Midbrain (tissue), 1 donor: Measurements from ENCODE around the gene DHRS3.

Source experiments
- DNase-seq: peaks from one replicate; lab custom pipeline; 2025; lab: John Stamatoyannopoulos, UW

The DHRS3 gene

DNA sequence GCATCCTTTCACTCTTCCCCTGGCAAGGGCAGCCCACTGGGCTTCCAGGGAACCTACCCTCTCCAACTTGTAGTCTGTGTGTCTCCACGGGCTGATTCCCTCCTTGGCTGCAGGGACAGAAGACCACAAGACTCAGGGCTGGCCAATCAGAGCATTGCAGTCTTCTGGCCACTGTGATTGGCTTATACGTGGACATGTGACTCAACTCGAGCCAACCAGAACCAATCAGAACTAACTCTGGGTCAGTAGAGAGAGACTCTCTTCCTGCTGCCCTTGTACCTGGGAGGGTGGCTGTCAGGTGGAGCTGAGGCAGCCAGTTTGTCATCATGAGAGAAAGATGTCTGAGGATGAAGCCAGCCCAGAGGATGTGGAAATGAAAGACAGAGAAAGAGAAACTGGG lies 64.0 kb downstream of the DHRS3 start:
- no peak for DNase-seq

- no peak for DNase-seq
Observed at GRCh38 chr1:12552951-12553921, 64.8 kb downstream of the DHRS3 start.

DNA sequence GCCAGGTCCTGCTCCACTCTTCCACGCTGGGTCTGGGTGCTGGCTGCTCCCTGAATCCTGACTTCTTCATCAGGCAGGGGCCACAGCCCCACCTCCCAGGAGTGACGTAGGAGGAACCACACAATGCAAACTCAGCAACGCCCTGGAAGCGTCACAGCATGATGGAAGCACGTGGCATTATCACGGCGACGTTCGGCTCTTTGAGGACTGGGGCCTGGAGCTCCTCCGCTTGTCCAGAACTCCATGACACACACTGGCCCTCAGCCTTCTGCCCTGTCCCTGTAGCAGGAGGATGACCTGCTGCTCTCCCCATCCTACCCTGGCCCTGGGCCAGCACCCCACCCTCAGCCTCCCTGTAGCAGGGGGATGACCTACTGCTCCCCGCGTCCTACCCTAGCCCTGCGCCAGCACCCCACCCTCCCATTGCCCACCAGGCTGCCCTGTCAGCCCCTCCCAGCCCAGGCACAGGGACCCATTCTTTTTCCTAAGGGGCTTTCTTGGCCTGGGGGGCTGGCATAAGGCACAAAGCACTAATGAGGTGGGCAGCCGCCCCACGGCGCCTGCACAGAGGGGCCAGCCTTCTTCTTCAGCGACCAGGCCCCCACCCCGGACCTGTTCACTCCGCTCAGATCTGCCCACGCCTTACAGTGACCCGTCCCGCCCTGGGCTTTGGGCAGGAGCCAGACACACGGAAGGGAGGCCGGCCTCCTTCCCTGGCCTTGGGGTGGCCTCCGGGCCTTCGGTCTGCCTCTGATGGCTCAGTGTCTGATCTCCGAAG lies 65.7 kb downstream of the DHRS3 start:
- DNase-seq = no peak

- DNase-seq = no peak
Observed at GRCh38 chr1:12551584-12551983, 66.4 kb downstream of the DHRS3 start.

DNA sequence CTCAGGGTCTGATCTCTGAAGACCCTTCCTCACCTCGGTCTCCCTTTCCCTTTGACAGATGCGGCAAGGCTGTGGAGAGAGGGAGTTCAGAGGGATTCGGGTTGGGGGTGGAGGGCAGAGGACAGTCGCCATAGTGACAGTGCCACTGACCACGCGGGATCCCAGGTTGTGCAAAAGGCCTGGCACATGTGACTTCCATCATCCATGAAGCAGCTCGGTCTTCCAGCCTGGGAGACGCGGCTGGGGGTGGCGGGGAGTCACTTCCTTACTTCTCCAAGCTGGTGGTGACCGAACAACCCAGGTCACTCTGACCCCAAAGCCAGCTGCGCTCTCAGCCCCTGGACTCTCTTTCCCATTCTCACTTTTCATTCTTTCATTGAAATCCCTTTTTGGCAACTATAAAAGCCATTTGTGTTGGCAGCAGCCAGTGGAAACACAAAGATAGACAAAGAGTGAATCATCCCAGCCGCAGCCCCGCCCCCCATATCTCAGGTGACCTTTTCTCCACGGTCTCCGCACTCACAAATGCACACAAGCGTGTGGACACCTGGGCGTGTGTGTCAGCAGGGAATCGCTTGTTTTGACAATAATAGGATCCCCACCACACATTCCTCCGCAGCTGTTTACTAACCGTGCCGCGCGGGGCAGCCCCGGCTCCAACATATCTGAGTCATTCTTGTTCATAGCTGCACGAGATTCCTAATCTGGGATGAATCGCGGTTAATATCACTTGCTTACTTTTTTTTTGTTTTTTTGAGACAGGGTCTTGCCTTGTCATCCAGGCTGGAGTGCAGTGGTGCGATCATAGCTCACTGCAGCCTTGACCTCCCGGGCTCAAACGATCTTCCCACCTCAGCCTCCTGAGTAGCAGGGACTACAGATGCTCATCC lies 68.3 kb downstream of the DHRS3 start:
- no peak for DNase-seq

DNA sequence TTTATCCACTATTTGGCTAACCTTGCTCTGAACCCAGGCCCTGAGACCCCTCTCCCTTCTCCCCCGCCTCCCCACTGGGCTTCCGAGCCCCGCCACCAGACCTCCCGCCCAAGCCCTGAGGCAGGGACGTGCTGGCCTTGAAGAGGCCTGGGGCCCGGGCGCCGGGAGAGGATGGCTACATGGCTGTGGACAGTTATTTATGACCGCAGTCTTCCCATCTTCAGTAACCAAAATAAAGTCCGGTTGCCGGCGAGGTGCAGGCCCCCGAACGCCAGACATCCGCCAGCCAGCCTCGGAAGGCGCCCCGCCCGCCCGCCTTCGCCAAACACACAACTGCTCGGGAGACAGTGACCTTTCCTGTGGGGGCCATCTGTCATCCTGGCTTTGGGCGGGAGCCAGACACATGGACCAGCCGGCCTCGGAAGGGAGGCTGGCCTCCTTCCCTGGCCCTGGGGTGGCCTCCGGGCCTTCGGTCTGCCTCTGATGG lies 69.0 kb downstream of the DHRS3 start:
- no peak for DNase-seq

DNA sequence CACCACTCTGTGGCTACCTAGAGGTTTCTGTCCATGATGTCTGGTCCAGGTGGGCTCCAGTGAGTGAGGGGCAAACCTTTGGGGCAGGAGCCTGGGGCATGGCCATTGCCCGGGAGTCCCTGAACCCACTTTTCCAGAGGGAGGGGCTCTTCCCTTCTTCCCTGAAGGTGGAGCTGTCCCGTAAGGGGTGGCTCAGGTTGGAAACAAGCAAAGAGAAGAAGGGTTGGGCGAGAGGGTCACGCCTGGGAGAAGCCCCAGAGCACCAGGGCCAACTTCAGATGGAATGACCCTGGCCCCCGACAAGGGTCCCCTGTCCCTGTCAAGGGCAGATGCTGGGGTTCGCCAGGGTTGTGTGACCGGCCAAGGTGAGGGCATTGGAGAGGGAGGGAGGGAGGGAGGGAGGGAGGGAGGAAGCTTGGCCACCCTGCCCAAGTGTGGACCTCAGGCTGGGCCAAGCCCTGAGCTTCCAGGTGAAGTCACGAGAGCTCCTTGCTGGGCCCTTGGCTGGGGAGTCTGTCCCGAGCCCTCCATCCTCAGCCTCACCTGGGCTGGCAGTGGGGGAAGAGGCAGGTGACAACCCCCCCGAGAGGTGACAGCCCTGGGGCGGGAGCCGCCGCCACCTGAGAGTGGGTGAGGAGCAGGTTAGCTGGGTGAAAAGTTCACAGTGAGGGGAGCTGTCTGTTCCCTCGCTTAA lies 69.6 kb downstream of the DHRS3 start:
- no peak for DNase-seq

DNA sequence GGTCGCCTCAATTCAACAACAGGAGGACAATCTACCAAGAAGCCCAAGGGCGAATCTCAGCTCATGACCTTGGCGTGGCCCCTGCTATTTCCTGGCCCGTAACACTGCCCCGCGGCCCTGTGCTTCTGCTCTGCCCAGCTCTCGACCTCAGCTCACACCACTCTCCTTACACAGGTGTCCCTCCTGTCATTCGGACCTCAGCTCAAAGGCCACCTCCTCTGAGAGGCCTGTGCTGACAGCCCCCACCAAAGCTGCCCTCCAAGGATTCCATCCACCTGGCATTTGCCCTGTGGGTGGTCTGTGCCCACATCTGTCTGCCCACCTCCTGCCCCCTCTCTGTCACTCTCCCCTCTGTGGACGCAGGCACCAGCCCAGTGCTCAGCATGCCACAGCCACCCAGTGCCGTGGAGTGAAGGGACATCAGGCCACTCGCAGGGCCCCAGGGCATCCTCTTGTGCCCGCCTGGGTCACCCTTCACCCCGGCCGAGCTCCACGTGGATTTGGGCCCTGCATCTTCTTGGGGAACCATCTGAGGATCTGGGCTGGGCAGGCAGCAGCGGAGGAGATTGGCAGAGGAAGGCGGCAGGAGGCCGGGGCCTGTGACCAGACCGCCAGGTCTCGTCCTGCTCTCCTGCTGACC lies 70.3 kb downstream of the DHRS3 start:
- no peak for DNase-seq

DNA sequence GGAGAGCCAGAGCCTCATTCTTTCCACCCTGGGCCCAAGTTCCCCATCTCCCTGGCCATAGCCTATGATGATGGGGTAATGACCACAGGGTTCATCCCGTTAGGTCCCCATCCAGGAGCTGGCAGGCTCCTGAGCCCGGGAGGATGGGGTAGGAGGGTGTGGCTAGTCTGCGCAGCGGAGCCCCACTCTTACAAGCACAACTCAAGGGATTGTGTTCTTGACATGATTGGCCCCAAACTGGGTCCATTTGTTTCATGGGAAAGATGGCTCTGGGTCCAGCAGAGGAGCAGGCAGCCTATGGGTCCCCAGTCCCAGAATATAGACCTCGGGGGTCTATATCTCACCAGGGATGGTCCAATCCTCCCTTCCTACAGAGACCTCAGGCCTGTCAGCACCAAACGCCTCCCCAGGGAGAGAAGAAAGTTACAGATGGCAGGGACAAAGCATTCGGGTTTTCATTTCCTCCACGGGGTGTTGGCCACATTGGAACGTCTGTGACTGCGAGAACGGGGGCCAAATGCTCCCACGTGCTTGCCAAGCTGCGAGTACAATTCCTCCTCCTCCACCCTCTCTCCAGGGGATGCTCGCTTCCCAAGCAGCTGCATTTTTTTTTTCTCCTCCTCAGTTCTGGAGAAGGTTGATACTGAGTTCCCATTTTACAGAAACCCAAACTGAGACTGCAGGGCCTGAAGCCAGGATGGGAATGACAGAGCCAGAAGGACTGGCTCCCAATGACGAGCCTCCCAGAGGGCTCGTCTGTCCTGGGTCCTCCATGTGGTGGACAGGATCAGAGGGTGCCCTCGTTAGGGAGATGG lies 71.0 kb downstream of the DHRS3 start:
- DNase-seq = no peak

- DNase-seq = no peak
Observed at GRCh38 chr1:12544992-12545391, 73.0 kb downstream of the DHRS3 start.

- DNase-seq = no peak
Observed at GRCh38 chr1:12544357-12544756, 73.7 kb downstream of the DHRS3 start.

DNA sequence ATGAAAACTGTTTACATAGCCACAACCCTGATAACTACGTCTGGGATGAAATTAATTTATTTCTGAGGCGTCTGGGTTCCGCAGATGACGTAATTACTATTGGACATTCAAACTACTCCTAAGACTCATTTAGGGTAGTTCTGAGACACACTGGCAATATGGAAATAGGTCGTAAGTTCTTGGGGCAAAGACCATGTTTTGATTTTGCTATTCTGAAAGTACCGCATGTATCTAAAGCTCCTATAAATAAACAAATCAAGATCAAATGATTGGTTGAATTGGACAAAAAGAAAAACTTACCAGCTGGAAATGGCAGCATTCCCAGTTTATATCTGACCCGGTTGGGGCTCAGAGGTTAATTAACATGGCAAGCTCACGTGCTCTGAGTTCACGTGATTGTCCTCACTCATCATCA lies 74.3 kb downstream of the DHRS3 start:
- DNase-seq = no peak

DNA sequence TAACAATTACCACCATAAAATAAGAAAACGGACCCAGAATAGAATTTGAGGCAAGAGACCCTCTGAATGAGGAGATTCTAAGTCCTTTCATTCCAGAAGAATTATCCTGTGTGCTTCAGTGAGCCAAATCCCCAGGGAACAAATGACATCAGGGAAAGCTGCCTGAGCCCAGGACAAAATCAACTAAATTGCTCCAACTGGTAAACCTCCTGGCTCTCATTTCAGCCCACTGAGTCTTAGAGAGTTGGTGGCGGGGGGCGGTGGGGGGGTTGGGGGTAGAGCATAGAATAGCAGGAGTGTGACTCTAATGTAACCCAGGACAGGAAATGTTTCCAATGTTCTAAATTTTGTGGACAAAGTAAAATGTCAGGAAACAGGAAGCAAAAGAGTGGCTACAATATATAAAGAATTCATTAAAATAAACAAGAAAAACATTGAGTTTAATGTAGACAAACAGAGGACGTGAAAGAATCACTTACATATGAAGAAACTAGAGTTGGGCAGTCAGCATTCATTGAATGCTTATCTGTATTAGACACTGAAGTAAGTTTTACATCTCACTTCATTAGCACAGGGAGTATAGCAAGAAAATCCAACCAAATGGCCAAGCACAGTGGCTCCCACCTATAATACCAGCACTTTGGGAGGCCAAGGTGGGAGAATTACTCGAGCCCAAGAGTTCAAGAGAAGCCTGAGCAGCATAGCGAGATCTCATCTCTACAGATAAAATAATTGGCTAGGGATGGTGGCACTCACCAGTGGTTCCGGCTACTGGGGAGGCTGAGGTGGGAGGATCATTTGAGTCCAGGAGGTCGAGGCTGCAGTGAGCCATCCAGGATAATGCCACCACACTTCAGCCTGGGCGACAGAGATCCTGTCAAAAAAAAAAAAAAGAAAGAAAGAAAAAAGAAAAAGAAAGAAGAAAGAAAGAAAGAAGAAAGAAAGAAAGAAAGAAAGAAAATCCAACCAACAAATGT lies 75.1 kb downstream of the DHRS3 start:
- DNase-seq = no peak

- no peak for DNase-seq
Observed at GRCh38 chr1:12542138-12542465, 75.9 kb downstream of the DHRS3 start.

DNA sequence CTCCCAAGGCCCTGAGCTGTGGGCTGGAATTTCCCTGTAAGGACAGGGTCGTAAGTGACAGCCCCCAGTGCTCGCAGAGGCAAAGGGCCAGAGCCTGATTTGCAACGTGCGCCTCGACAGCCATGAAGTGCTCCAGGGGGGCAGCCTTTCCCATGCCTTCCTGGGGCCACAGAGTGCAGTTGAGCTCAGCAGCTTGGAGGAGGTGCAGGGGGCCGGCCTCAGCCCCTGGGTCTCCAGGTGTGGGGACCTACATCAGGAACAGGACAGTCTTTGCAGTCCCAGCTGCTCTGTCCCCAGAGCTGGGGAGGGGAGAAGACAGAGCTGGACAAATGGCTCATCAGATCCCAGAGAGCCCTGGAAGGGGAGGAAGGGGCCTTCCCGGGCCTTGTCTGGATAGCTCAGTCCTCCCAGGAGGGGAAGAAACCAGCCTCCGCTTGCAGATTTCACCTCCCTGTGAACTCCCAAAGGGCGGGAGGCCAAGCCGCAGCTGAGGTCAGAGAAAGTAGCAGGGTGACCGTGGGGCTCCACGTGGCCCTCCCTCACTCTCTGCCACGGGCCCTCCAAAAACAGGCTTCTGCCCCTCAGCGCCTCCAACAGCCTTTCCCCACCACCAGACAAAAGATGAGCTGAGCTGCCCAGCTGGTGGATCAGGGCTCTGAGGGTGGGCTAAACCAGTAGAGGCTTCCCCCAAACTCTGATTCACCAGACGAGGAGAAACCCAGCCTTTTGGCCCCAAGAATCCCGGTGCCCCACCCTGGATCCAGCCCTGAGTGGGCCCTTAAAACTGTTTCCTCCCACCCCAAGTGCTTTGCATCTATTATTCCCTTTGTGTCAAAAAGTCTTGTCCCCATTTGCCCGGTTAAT lies 76.5 kb downstream of the DHRS3 start:
- DNase-seq = no peak

DNA sequence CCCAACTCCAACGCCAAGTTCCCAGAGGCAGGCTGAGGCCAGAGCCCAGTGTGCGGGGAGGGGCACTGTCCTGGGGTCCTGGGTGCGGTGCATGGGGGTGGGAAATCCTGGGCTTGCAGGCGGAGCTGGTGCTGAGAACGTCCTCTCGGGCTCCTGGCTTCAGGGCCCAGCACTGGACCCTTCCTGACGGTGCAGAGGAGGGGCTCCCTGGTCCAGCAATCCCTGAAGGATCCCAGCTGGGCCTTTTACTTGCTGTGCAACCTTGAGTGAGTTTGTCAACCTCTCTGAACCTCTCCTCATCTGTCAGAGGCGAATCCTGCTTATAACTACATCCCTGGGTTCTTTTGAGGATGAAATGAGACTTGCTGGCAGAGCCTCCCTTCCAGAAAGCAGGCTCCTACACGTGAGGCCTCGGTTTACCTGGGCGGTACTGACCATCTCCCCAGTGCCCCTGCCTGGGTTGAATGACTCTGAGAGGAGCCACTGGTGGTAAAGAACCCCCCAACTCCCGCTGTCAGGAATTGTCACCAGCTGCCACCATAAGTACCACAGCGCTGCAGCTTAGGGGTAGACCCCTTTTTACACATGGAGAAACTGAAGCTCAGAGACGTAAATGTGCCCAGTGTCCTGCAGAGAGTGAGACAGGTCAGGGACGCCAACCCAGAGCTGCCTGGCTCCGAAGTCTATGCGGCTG lies 77.3 kb downstream of the DHRS3 start:
- DNase-seq = no peak
